ENCODE data around the gene TEF.

DNA sequence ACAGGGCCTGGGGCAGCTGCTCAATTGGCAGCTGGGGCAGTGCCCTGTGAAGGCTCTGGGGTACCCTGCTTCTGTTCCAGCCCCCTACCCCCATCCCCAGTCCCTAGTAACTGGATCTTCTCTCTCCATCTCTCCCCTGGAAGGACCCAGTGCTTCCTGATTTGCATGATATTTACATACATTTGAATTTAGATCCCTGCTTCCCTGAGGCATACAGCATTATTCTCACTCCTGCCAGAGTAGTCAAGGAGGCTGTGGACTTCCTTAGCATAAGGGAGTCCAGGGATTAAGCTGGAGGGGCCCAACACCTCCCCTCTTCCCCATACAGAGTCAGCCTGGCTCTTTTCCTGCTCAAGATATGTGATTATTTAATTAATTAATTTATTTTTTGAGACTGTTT lies 24.7 kb downstream of the TEF start:
- TF ChIP-seq, protein P1, sequence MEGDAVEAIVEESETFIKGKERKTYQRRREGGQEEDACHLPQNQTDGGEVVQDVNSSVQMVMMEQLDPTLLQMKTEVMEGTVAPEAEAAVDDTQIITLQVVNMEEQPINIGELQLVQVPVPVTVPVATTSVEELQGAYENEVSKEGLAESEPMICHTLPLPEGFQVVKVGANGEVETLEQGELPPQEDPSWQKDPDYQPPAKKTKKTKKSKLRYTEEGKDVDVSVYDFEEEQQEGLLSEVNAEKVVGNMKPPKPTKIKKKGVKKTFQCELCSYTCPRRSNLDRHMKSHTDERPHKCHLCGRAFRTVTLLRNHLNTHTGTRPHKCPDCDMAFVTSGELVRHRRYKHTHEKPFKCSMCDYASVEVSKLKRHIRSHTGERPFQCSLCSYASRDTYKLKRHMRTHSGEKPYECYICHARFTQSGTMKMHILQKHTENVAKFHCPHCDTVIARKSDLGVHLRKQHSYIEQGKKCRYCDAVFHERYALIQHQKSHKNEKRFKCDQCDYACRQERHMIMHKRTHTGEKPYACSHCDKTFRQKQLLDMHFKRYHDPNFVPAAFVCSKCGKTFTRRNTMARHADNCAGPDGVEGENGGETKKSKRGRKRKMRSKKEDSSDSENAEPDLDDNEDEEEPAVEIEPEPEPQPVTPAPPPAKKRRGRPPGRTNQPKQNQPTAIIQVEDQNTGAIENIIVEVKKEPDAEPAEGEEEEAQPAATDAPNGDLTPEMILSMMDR (IDR thresholded peaks at IDR 0.05; ENCODE audit: insufficient read depth, low read length) = no peak
- TF ChIP-seq SPI1 (IDR thresholded peaks at IDR 0.05; ENCODE audit: borderline replicate concordance, low read depth) (no peak), POLR2AphosphoS5 (IDR thresholded peaks at IDR 0.05; ENCODE audit: low read depth) (no peak), GABPA (IDR thresholded peaks at IDR 0.05; ENCODE audit: low read depth) (no peak)
